CD14-positive monocyte (primary cell): ENCODE measurements around the gene CAMTA1. TPM values are rescaled to one million over a fixed set of nuclear protein-coding genes. Genes with fewer than 3 reads are reported as not detected.

ENCODE experiments used
- DNase-seq, 3 donors: peaks; one replicate each; pipeline ENCODE4 v3.0.0-alpha.2; 2011 to 2022
- H2AFZ ChIP-seq: 2 replicates; pipeline ENCODE4 v1.6.0; 2012; ENCODE audit warnings: mild to moderate bottlenecking, low read depth, low read length, inconsistent platforms; ENCODE audit not compliant: insufficient read depth, poor library complexity, severe bottlenecking
- H3K27ac ChIP-seq, 2 donors: 1 replicate in 1 of 2; 2 replicates in 1 of 2; pipeline ENCODE4 v1.5.1; 2012 to 2013; ENCODE audit warnings: low read length in 2 of 2, control low read depth in 1 of 2, inconsistent platforms in 1 of 2, low read depth in 1 of 2, mild to moderate bottlenecking in 1 of 2
- H3K27me3 ChIP-seq, 2 donors: one replicate each; pipeline versions ENCODE4 v1.6.0 to v1.6.1; 2011 to 2013; ENCODE audit warnings: low read length in 2 of 2; ENCODE audit not compliant: control insufficient read depth in 2 of 2, insufficient read depth in 2 of 2
- H3K36me3 ChIP-seq, 2 donors: replicated peaks in 1 of 2; 1 replicate in 1 of 2; 2 replicates in 1 of 2; pipeline versions ENCODE4 v1.5.1 to v1.6.1; 2012 to 2013; ENCODE audit warnings: low read length in 2 of 2, control low read depth in 1 of 2, inconsistent platforms in 1 of 2, mild to moderate bottlenecking in 1 of 2; ENCODE audit not compliant: insufficient read depth in 2 of 2, control insufficient read depth in 1 of 2
- H3K4me1 ChIP-seq, 2 donors: 1 replicate in 1 of 2; 2 replicates in 1 of 2; pipeline versions ENCODE4 v1.5.1 to v1.6.1; 2012 to 2013; ENCODE audit warnings: low read length in 2 of 2, control low read depth in 1 of 2, inconsistent platforms in 1 of 2, mild to moderate bottlenecking in 1 of 2, moderate library complexity in 1 of 2; ENCODE audit not compliant: insufficient read depth in 2 of 2, control insufficient read depth in 1 of 2
- H3K4me2 ChIP-seq: replicated peaks from 2 replicates; pipeline ENCODE3; 2012; ENCODE audit warnings: low read length, moderate library complexity, mild to moderate bottlenecking; ENCODE audit not compliant: poor library complexity, severe bottlenecking; ENCODE audit errors: extremely low read depth
- H3K4me3 ChIP-seq, 3 experiments: fragments of 200-600 bp in 1 of 3; sonication (generic) in 1 of 3; replicated peaks in 1 of 3; 1 replicate in 2 of 3; 2 replicates in 1 of 3; pipeline ENCODE4 v1.5.1; 2011 to 2013; ENCODE audit warnings: low read length in 3 of 3, mild to moderate bottlenecking in 3 of 3, control low read depth in 2 of 3, low read depth in 2 of 3, inconsistent platforms in 1 of 3, moderate library complexity in 1 of 3
- H3K79me2 ChIP-seq: 2 replicates; pipeline ENCODE4 v1.6.0; 2012; ENCODE audit warnings: mild to moderate bottlenecking, control low read depth, inconsistent platforms, low read length, moderate library complexity; ENCODE audit not compliant: insufficient read depth
- H3K9ac ChIP-seq: 2 replicates; pipeline ENCODE4 v1.6.0; 2017; ENCODE audit warnings: low read length, mild to moderate bottlenecking; ENCODE audit not compliant: insufficient read depth, poor library complexity, severe bottlenecking
- H3K9me3 ChIP-seq, 2 donors: replicated peaks in 1 of 2; 1 replicate in 1 of 2; 2 replicates in 1 of 2; pipeline versions ENCODE4 v1.5.1 to v1.6.1; 2012 to 2013; ENCODE audit warnings: low read length in 2 of 2, control low read depth in 1 of 2; ENCODE audit not compliant: control insufficient read depth in 1 of 2, insufficient read depth in 1 of 2
- H4K20me1 ChIP-seq: 2 replicates; pipeline ENCODE4 v1.6.0; 2012; ENCODE audit warnings: mild to moderate bottlenecking, low read length, control low read depth, moderate library complexity; ENCODE audit not compliant: insufficient read depth
- H3K27ac Mint-ChIP-seq, 7 donors: one replicate each; pipeline ENCODE4 v1.8.0; 2020; ENCODE audit warnings: mild to moderate bottlenecking in 7 of 7, mixed read lengths in 7 of 7, moderate library complexity in 6 of 7, inconsistent platforms in 2 of 7
- H3K27me3 Mint-ChIP-seq, 3 donors: one replicate each; pipeline ENCODE4 v1.8.0; 2021 to 2022; ENCODE audit warnings: low read depth in 3 of 3, mild to moderate bottlenecking in 3 of 3, mixed read lengths in 3 of 3, moderate library complexity in 3 of 3, inconsistent platforms in 1 of 3
- H3K36me3 Mint-ChIP-seq, 2 donors: one replicate each; pipeline ENCODE4 v1.8.0; 2020; ENCODE audit warnings: mixed read lengths in 2 of 2, inconsistent platforms in 1 of 2, mild to moderate bottlenecking in 1 of 2
- H3K4me1 Mint-ChIP-seq: one replicate; pipeline ENCODE4 v1.8.0; 2020; ENCODE audit warnings: mild to moderate bottlenecking, mixed read lengths
- H3K4me3 Mint-ChIP-seq, 2 donors: one replicate each; pipeline ENCODE4 v1.8.0; 2020; ENCODE audit warnings: mild to moderate bottlenecking in 2 of 2, mixed read lengths in 2 of 2, moderate library complexity in 1 of 2
- H3K9me3 Mint-ChIP-seq, 7 donors: one replicate each; pipeline ENCODE4 v1.8.0; 2020 to 2022; ENCODE audit warnings: mixed read lengths in 7 of 7, mild to moderate bottlenecking in 6 of 7, moderate library complexity in 6 of 7, inconsistent platforms in 2 of 7
- CTCF ChIP-seq: fragments of 200-600 bp; IDR thresholded peaks from one replicate; pipeline ENCODE4 v1.8.0; 2022; ENCODE audit warnings: antibody characterized with exemption, mild to moderate bottlenecking
- WGBS: methylation state at CpG from one replicate; pipeline ENCODE4 v1.1.5; 2013; ENCODE audit warnings: missing lambda C conversion rate; ENCODE audit not compliant: insufficient coverage; 5-methylcytosine and 5-hydroxymethylcytosine counted together
- intact Hi-C, 2 donors: fragments of 100-400 bp; cut with micrococcal nuclease; formaldehyde crosslinking; loops; one replicate each; pipeline versions ENCODE4 v1.15.0 to v1.15.1; 2023
- polyA plus RNA-seq, 3 donors: library from polyadenylated mRNA; depleted of rRNA in 1 of 3; unstranded in 2 of 3; stranded (reverse) in 1 of 3; fragments of 300-500 nt in 2 of 3; fragments of >200 nt in 1 of 3; fragmentation: Illumina TruSeq in 2 of 3; gene quantifications; 1 replicate in 2 of 3; 2 replicates in 1 of 3; pipeline ENCODE4 v1.2.3, GENCODE V29; 2012 to 2021

CAMTA1 gene
- polyA plus RNA-seq, 3 donors, result 52.0 to 89.6 (median 78.3) TPM

GRCh38 chr1:6958407-6959030 is 173.3 kb downstream of the CAMTA1 start:
- Histone ChIP-seq H3K36me3 (no peaks in the 10 kb centered on the region), H2AFZ (no peak overlapping the region), H3K4me3 (no peak overlapping the region), H3K27me3 (peaks cover 0 to 17% of the 10 kb centered on the region in 2 donors), H4K20me1 (no peaks in the 10 kb centered on the region), H3K4me2 (no peak overlapping the region), H3K79me2 (no peaks in the 10 kb centered on the region), H3K9ac (no peak overlapping the region), H3K9me3 (peaks cover 0 to 5% of the 10 kb centered on the region in 2 donors), H3K27ac (no peak overlapping the region), H3K4me1 (peaks cover 6 to 17% of the 10 kb centered on the region in 2 donors)
- H3K27ac Mint-ChIP-seq, result peak overlapping the region in 1 of 7 donors; percentile 33
- H3K9me3 Mint-ChIP-seq, result peaks cover 3 to 13% (median 6%) of the 10 kb centered on the region in 7 donors
- peaks cover 19 to 33% (median 28%) of the 10 kb centered on the region in 3 donors for H3K27me3 Mint-ChIP-seq
- TF ChIP-seq CTCF, result no peak
- no peaks in the 10 kb centered on the region for H3K36me3 Mint-ChIP-seq
- no peak overlapping the region for H3K4me3 Mint-ChIP-seq
- DNase-seq, result peak in 1 of 3 donors; percentile 31
- intact Hi-C loops, result no loop called here
- 48% methylated on average over 8 of the region's 15 CpGs for WGBS
- peaks cover 16% of the 10 kb centered on the region for H3K4me1 Mint-ChIP-seq

- Histone ChIP-seq H3K4me3 (no peak overlapping the region), H3K27me3 (peaks cover 0 to 26% of the 10 kb centered on the region in 2 donors), H3K9ac (no peak overlapping the region), H3K4me2 (no peak overlapping the region), H4K20me1 (no peaks in the 10 kb centered on the region), H3K79me2 (no peaks in the 10 kb centered on the region), H3K4me1 (peaks cover 6 to 17% of the 10 kb centered on the region in 2 donors), H3K27ac (no peak overlapping the region), H3K36me3 (no peaks in the 10 kb centered on the region), H2AFZ (no peak overlapping the region), H3K9me3 (peaks cover 0 to 5% of the 10 kb centered on the region in 2 donors)
- 94% methylated on average over 7 of the region's 8 CpGs for WGBS
- DNase-seq, result no peak
- Mint-ChIP-seq H3K36me3 (no peaks in the 10 kb centered on the region), H3K4me3 (no peak overlapping the region), H3K27me3 (peaks cover 24 to 40% (median 33%) of the 10 kb centered on the region in 3 donors), H3K27ac (no peak overlapping the region), H3K4me1 (peaks cover 17% of the 10 kb centered on the region), H3K9me3 (peaks cover 3 to 13% (median 6%) of the 10 kb centered on the region in 7 donors)
- intact Hi-C loops, result no loop called here
- no peak for TF ChIP-seq CTCF
These were observed 174.2 kb downstream of the CAMTA1 start for GRCh38 chr1:6959491-6959890.
